ENCODE results near the gene ZDHHC8. TPM values are rescaled to one million over a fixed set of nuclear protein-coding genes. Genes with fewer than 3 reads are reported as not detected.

The ZDHHC8 gene
- total RNA-seq, 1 experiment from 2014 or later: 39.9 TPM

DNA sequence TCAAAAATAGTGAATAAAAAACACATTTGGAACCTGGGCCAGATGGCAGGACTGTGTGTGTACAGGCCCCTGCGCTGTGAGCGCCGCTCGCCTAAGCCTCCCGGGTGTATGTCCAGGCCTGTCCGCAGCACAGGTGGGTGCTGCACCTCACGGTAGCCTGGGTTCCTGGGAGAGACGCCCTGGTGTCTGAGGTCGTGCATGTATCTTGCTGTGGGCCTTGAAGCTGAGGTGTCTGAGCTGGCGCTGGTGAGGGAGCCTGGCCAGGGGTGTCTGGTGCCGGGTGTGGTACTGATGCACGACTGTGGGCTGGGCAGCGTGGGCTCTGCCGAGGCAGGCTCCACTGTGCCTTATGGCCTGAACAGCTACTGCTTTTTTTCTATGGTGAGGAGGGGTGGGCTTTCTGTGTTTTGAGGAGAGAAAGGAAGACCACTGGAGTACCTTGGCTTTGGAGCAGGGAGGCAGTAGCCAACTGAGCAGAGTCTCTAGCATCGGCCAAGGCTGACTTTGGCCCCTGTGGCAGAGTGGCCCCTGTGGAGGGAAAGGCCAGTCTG is 4.2 kb upstream of the ZDHHC8 start:
- no peaks in the 10 kb centered on the region; the same call in 1 of the 2 replicates for H3K36me3 ChIP-seq (ENCODE audit: control insufficient read depth, insufficient read depth, low read length)
- no TSS peak for BruUV-seq (replicated peaks)
- peak overlapping the region; percentile 53 for H3K27ac Mint-ChIP-seq (ENCODE audit: unreplicated experiment)
- CTCF ChIA-PET: interaction anchor here (0.6 kb wide), 1 partner anchor 10 kb away, joined by 5 read pairs; the partner anchor contains the start of gene TRMT2A
- H3K4me3 Mint-ChIP-seq (ENCODE audit: unreplicated experiment): no peak overlapping the region
- no peaks in the 10 kb centered on the region for H3K27me3 Mint-ChIP-seq (ENCODE audit: insufficient read depth, unreplicated experiment)
- peaks cover 77% of the 10 kb centered on the region for H3K36me3 Mint-ChIP-seq (ENCODE audit: insufficient read depth, unreplicated experiment)
- H3K4me1 ChIP-seq: no peaks in the 10 kb centered on the region
- H3K4me3 ChIP-seq (ENCODE audit: low read depth, low read length): no peak overlapping the region
- no peaks in the 10 kb centered on the region for H3K9me3 Mint-ChIP-seq (ENCODE audit: unreplicated experiment)
- H3K27me3 ChIP-seq (replicated peaks; ENCODE audit: control insufficient read depth, insufficient read depth, low read length): no peaks in the 10 kb centered on the region
- H3K4me1 Mint-ChIP-seq (ENCODE audit: low read depth, unreplicated experiment): no peaks in the 10 kb centered on the region
- no peaks in the 10 kb centered on the region for H3K9me3 ChIP-seq
- POLR2A ChIA-PET: no interaction called here
- intact Hi-C loops (cut with micrococcal nuclease; ENCODE audit: unreplicated experiment): no loop called here
- no peak for DNase-seq
- no peak for TF ChIP-seq CTCF (IDR thresholded peaks at IDR 0.05; ENCODE audit: insufficient read depth in 1 of 2, low read depth in 1 of 2, low read length in 1 of 2, severe bottlenecking in 1 of 2, unreplicated experiment in 1 of 2)

- H3K27me3 ChIP-seq (replicated peaks; ENCODE audit: control insufficient read depth, insufficient read depth, low read length): no peaks in the 10 kb centered on the region
- no peaks in the 10 kb centered on the region for H3K4me1 ChIP-seq
- no peaks in the 10 kb centered on the region for H3K27me3 Mint-ChIP-seq (ENCODE audit: insufficient read depth, unreplicated experiment)
- H3K36me3 Mint-ChIP-seq (ENCODE audit: insufficient read depth, unreplicated experiment): peaks cover 74% of the 10 kb centered on the region
- ChIA-PET POLR2A (interaction anchor here (2.4 kb wide), 1 partner anchor 11 kb away, joined by 7 read pairs; the partner anchor contains the start of gene TRMT2A), CTCF (no interaction called here)
- no peaks in the 10 kb centered on the region; the same call in 1 of the 2 replicates for H3K36me3 ChIP-seq (ENCODE audit: control insufficient read depth, insufficient read depth, low read length)
- peak overlapping the region; percentile 53 for H3K27ac Mint-ChIP-seq (ENCODE audit: unreplicated experiment)
- no TSS peak for BruUV-seq (replicated peaks)
- DNase-seq: no peak
- no peaks in the 10 kb centered on the region for H3K4me1 Mint-ChIP-seq (ENCODE audit: low read depth, unreplicated experiment)
- no peak overlapping the region for H3K4me3 ChIP-seq (ENCODE audit: low read depth, low read length)
- no peak for TF ChIP-seq CTCF (IDR thresholded peaks at IDR 0.05; ENCODE audit: insufficient read depth in 1 of 2, low read depth in 1 of 2, low read length in 1 of 2, severe bottlenecking in 1 of 2, unreplicated experiment in 1 of 2)
- H3K9me3 Mint-ChIP-seq (ENCODE audit: unreplicated experiment): no peaks in the 10 kb centered on the region
- no peak overlapping the region for H3K4me3 Mint-ChIP-seq (ENCODE audit: unreplicated experiment)
- H3K9me3 ChIP-seq: no peaks in the 10 kb centered on the region
- intact Hi-C loops (cut with micrococcal nuclease; ENCODE audit: unreplicated experiment): no loop called here
These were observed 3.6 kb upstream of the ZDHHC8 start for GRCh38 chr22:20127869-20128618.

DNA sequence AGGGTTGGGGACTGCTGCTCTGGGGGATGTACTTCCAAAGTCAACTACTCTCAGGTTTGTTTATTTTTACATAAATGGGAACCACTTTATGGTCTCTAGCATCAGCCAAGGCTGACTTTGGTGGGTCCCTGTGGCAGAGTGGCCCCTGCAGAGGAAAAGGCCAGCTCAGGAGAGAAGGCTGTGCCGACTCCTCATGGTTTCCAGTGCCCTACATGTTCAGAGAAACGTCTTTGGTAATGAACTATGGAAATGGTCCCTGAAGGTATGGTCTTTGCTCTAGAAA is 3.0 kb upstream of the ZDHHC8 start:
- no peaks in the 10 kb centered on the region; the same call in 1 of the 2 replicates for H3K36me3 ChIP-seq (ENCODE audit: control insufficient read depth, insufficient read depth, low read length)
- H3K27me3 ChIP-seq (replicated peaks; ENCODE audit: control insufficient read depth, insufficient read depth, low read length): no peaks in the 10 kb centered on the region
- Mint-ChIP-seq H3K9me3 (ENCODE audit: unreplicated experiment) (no peaks in the 10 kb centered on the region), H3K27ac (ENCODE audit: unreplicated experiment) (no peak overlapping the region), H3K36me3 (ENCODE audit: insufficient read depth, unreplicated experiment) (peaks cover 72% of the 10 kb centered on the region), H3K27me3 (ENCODE audit: insufficient read depth, unreplicated experiment) (no peaks in the 10 kb centered on the region), H3K4me1 (ENCODE audit: low read depth, unreplicated experiment) (no peaks in the 10 kb centered on the region), H3K4me3 (ENCODE audit: unreplicated experiment) (no peak overlapping the region)
- no peak overlapping the region for H3K4me3 ChIP-seq (ENCODE audit: low read depth, low read length)
- H3K9me3 ChIP-seq: no peaks in the 10 kb centered on the region
- ChIA-PET POLR2A (interaction anchor here (2.4 kb wide), 1 partner anchor 11 kb away, joined by 7 read pairs; the partner anchor contains the start of gene TRMT2A), CTCF (interaction anchor here (0.7 to 1.2 kb wide), 2 partner anchors 11 to 18 kb away, joined by 3 to 5 read pairs; partner anchors contain the start of gene TRMT2A)
- no peak for TF ChIP-seq CTCF (IDR thresholded peaks at IDR 0.05; ENCODE audit: insufficient read depth in 1 of 2, low read depth in 1 of 2, low read length in 1 of 2, severe bottlenecking in 1 of 2, unreplicated experiment in 1 of 2)
- DNase-seq: no peak
- BruUV-seq (replicated peaks): no TSS peak
- intact Hi-C loops (cut with micrococcal nuclease; ENCODE audit: unreplicated experiment): no loop called here
- no peaks in the 10 kb centered on the region for H3K4me1 ChIP-seq

Data from Caco-2 (cell line).